ENCODE data around the gene BLTP2. TPM values are rescaled to one million over a fixed set of nuclear protein-coding genes. Genes with fewer than 3 reads are reported as not detected.

Gene BLTP2
- total and polyA plus RNA-seq, 2 of the 13 experiments (the other 11 are each of a cell fraction or from before 2014, with no cell fraction given), result 66.7 to 80.9 TPM

GRCh38 chr17:28661635-28662526 is 16.9 kb upstream of the BLTP2 start, which contains the start of the genes SDF2 and SUPT6H (continued):
- TF ChIP-seq ZNF318 (CRISPR knock-in tag; IDR thresholded peaks at IDR 0.05) (no peak), NRL (CRISPR knock-in tag; IDR thresholded peaks at IDR 0.05; ENCODE audit: borderline replicate concordance) (peak; percentile 87; the same call in 1 of the 2 replicates), DNMT1 (CRISPR knock-in tag; IDR thresholded peaks at IDR 0.05) (peak; percentile 42; the same call in 1 of the 2 replicates), XBP1 (CRISPR knock-in tag; IDR thresholded peaks at IDR 0.05) (no peak), ZXDC (CRISPR knock-in tag; IDR thresholded peaks at IDR 0.05) (0 out of 2 replicates have a peak, but pooled peaks have one; percentile 51), KAT7 (CRISPR knock-in tag; IDR thresholded peaks at IDR 0.05; ENCODE audit: borderline replicate concordance) (0 out of 2 replicates have a peak, but pooled peaks have one; percentile 11), GABPA (IDR thresholded peaks at IDR 0.05; ENCODE audit: low read depth, low read length) (peak; percentile 83), GABPA (CRISPR knock-in tag; IDR thresholded peaks at IDR 0.05; ENCODE audit: low read depth) (peak; percentile 95), AHDC1 (CRISPR knock-in tag; IDR thresholded peaks at IDR 0.05; ENCODE audit: borderline replicate concordance) (peak; percentile 57; the same call in 1 of the 2 replicates)
